ENCODE measurements around the gene EIF5. TPM values are rescaled to one million over a fixed set of nuclear protein-coding genes. Genes with fewer than 3 reads are reported as not detected.
A peak's percentile ranks its signal among the peaks of the same experiment; 100 is the strongest.

The EIF5 gene
- total and polyA plus RNA-seq, 2 of the 4 experiments (the other 2 are of a cell fraction) = 181 to 241 TPM

DNA sequence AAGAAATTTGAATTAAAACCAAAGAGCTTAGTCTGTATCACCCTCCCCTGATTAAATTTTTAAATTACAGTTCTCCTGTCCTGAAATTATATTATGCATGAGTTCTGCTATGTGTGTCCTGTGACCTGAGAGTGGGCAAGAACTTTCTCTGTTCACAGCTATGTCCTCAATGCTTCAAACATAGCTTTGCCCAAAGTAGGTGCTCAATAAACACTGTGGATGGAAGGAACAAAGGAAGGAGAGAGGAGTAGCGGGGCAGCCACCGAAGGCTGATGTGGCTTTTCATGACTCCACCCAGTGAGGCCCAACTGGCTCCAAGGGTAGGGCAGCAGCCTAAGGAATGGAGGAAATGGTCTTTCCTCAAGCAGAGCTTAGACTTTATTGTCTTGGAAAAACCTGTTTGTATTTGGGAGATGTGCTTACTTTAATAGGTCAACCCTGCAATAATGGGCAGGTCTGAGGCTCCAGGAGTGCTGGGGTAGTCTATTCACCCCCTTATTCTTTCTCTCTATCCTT, 43.5 kb downstream of the EIF5 start:
- TF ChIP-seq RCOR1 (IDR thresholded peaks at IDR 0.05; ENCODE audit: insufficient replicate concordance, low read length) = no peak
- no peak for TF ChIP-seq MXI1 (IDR thresholded peaks at IDR 0.05; ENCODE audit: borderline replicate concordance, low read depth, low read length)
- TF ChIP-seq, protein P1, sequence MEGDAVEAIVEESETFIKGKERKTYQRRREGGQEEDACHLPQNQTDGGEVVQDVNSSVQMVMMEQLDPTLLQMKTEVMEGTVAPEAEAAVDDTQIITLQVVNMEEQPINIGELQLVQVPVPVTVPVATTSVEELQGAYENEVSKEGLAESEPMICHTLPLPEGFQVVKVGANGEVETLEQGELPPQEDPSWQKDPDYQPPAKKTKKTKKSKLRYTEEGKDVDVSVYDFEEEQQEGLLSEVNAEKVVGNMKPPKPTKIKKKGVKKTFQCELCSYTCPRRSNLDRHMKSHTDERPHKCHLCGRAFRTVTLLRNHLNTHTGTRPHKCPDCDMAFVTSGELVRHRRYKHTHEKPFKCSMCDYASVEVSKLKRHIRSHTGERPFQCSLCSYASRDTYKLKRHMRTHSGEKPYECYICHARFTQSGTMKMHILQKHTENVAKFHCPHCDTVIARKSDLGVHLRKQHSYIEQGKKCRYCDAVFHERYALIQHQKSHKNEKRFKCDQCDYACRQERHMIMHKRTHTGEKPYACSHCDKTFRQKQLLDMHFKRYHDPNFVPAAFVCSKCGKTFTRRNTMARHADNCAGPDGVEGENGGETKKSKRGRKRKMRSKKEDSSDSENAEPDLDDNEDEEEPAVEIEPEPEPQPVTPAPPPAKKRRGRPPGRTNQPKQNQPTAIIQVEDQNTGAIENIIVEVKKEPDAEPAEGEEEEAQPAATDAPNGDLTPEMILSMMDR (conservative IDR thresholded peaks at IDR 0.05; ENCODE audit: low read depth, low read length) = no peak
- Histone ChIP-seq H2BK120ac (ENCODE audit: low read depth, low read length) (no peak overlapping the region), H4K91ac (ENCODE audit: insufficient read depth, low read depth, low read length) (no peak overlapping the region), H3K14ac (replicated peaks; ENCODE audit: low read depth, low read length) (no peak overlapping the region), H2BK20ac (ENCODE audit: low read depth, low read length) (0 out of 2 replicates have a peak overlapping the region, but pooled peaks have one; percentile 3), H2AK5ac (ENCODE audit: low read depth, low read length) (no peak overlapping the region), H3K4me2 (ENCODE audit: low read depth, low read length) (no peak overlapping the region), H3K79me1 (ENCODE audit: low read depth in 1 of 2, low read length in 2 of 2) (peaks cover 0 to 3% of the 10 kb centered on the region in 2 experiments; a peak in 1 of 4 replicates), H3K36me3 (ENCODE audit: control insufficient read depth, insufficient read depth, low read length) (no peaks in the 10 kb centered on the region), H3K18ac (ENCODE audit: low read depth, low read length) (no peak overlapping the region), H3K9ac (ENCODE audit: low read depth, low read length) (no peak overlapping the region), H2BK15ac (ENCODE audit: low read depth, low read length) (no peak overlapping the region; the same call in 2 of the 3 replicates), H3K27me3 (ENCODE audit: control insufficient read depth, insufficient read depth, low read length) (peaks cover 4% of the 10 kb centered on the region; the same call in 1 of the 2 replicates), H2AFZ (replicated peaks; ENCODE audit: low read length, poor library complexity) (peak overlapping the region; percentile 68), H3K4me3 (ENCODE audit: insufficient read depth, low read depth, low read length) (no peak overlapping the region), H3K4me1 (ENCODE audit: control insufficient read depth, insufficient read depth, low read length) (peaks cover 6% of the 10 kb centered on the region), H4K5ac (ENCODE audit: low read depth, low read length) (no peak overlapping the region), H3K23ac (ENCODE audit: low read depth, low read length) (no peak overlapping the region), H2BK5ac (ENCODE audit: low read depth, low read length, poor library complexity, severe bottlenecking) (no peak overlapping the region), H3K4ac (ENCODE audit: low read depth, low read length) (no peak overlapping the region), H4K20me1 (ENCODE audit: insufficient read depth, low read length) (no peaks in the 10 kb centered on the region), H3K27ac (ENCODE audit: insufficient read depth, low read length) (no peak overlapping the region), H3K9me3 (ENCODE audit: control insufficient read depth, insufficient read depth, low read length) (no peaks in the 10 kb centered on the region), H4K8ac (ENCODE audit: low read depth in 2 of 2, low read length in 2 of 2) (no peak overlapping the region), H2AK9ac (replicated peaks; ENCODE audit: low read depth, low read length, poor library complexity) (no peak overlapping the region), H3K56ac (ENCODE audit: extremely low read depth, insufficient read depth, low read length) (no peak overlapping the region), H3K9me1 (ENCODE audit: insufficient read depth, low read length) (peaks cover 7% of the 10 kb centered on the region)
- CTCF ChIA-PET = no interaction called here
- no peak for DNase-seq
- BruUV-seq (replicated peaks) = no TSS peak
- POLR2A ChIA-PET (ENCODE audit: unreplicated experiment) = no interaction called here
- intact Hi-C loops (cut with micrococcal nuclease) (no loop called here), in situ Hi-C loops (cut with MboI; ENCODE audit: low sequenced_read_pairs) (no loop called here), dilution Hi-C loops (cut with HindIII; ENCODE audit: low sequenced_read_pairs, unreplicated experiment) (no loop called here)
- 93% methylated on average over 2 of the region's 2 CpGs; no CpG with 5 or more reads in 1 of the 2 experiments for WGBS, 2 experiments (ENCODE audit: extremely low coverage in 2 of 2, insufficient read length in 1 of 2)
- ATAC-seq (ENCODE audit: low read depth) = no peak
